Measurements from ENCODE around the gene PIKFYVE. TPM values are rescaled to one million over a fixed set of nuclear protein-coding genes. Genes with fewer than 3 reads are reported as not detected.
"Not testable (repeated sequence)": the region's sequence is repeated elsewhere in the genome, so short reads cannot be mapped to it uniquely, and the experiment has no call there.

The PIKFYVE gene
- total and polyA plus RNA-seq, 10 of the 15 experiments (the other 5 are each of a cell fraction or from before 2014, with no cell fraction given) = 5.2 to 41.7 (median 19.6) TPM

GRCh38 chr2:208256192-208256782 is 9.8 kb upstream of the PIKFYVE start:
- intact Hi-C loops (cut with micrococcal nuclease; ENCODE audit: unreplicated experiment) = no loop called here
- no peak overlapping the region for H2AFZ ChIP-seq (ENCODE audit: control insufficient read depth, low read depth, low read length)
- no peaks in the 10 kb centered on the region; the same call in 1 of the 2 replicates for H3K4me1 ChIP-seq (ENCODE audit: control insufficient read depth, insufficient read depth, low read length)
- ChIA-PET RAD21 (ENCODE audit: unreplicated experiment) (interaction anchor here (0.9 to 6.5 kb wide), 2 partner anchors 11 to 64 kb away, joined by 3 to 35 read pairs; no protein-coding TSS in a partner anchor), CTCF (interaction anchor here (1.0 to 5.6 kb wide), 5 partner anchors 11 to 102 kb away, joined by 3 to 69 read pairs (median 4); partner anchors contain the start of gene PIKFYVE), POLR2A (interaction anchor here (1.5 to 5.1 kb wide), 2 partner anchors 10 to 65 kb away, joined by 3 to 49 read pairs; partner anchors contain the start of gene PIKFYVE), SMC1A (ENCODE audit: uncharacterized antibody, unreplicated experiment) (interaction anchor here (0.6 to 6.7 kb wide), 5 partner anchors 9 to 178 kb away, joined by 3 to 37 read pairs (median 3); partner anchors contain the start of gene PIKFYVE)
- DNase-seq (ENCODE audit: low read depth, low spot score) (no peak), FAIRE-seq (no peak), ATAC-seq (no peak)
- no peaks in the 10 kb centered on the region for H3K9me3 ChIP-seq (replicated peaks; ENCODE audit: control insufficient read depth, insufficient read depth, low read length)
- no TSS peak for BruUV-seq (replicated peaks)
- 71% methylated on average over 10 of the region's 10 CpGs for WGBS (ENCODE audit: insufficient coverage, insufficient replicate concordance, low lambda C conversion rate, missing lambda C conversion rate)
- H3K4me3 ChIP-seq = no peak overlapping the region
- H3K27ac ChIP-seq (ENCODE audit: control insufficient read depth, insufficient read depth) = no peak overlapping the region
- in situ Hi-C loops (cut with MboI) = loop anchor here (10.0 kb wide), 1 partner anchor 631 kb away; the partner anchor contains the start of gene METTL21A
- H3K9ac ChIP-seq (ENCODE audit: control insufficient read depth, insufficient read depth, low read length) = no peak overlapping the region
- no peaks in the 10 kb centered on the region for H3K27me3 ChIP-seq (replicated peaks in 1 of 2; ENCODE audit: control insufficient read depth in 2 of 2, insufficient read depth in 2 of 2, low read length in 1 of 2)
- no peak overlapping the region for H3K4me2 ChIP-seq (ENCODE audit: control insufficient read depth, insufficient read depth)
- peaks cover 0 to 8% of the 10 kb centered on the region in 2 experiments; a peak in 1 of 4 replicates for H3K36me3 ChIP-seq (ENCODE audit: control insufficient read depth in 2 of 2, insufficient read depth in 2 of 2, low read length in 1 of 2)
- TF ChIP-seq MYB (IDR thresholded peaks at IDR 0.05; ENCODE audit: borderline replicate concordance, low read depth, low read length) = no peak
- TF ChIP-seq SMC3 (IDR thresholded peaks at IDR 0.05; ENCODE audit: borderline replicate concordance, low read length) = peak; percentile 38; the same call in 1 of the 2 replicates
- TF ChIP-seq RAD21 (IDR thresholded peaks at IDR 0.05; ENCODE audit: insufficient read depth, low read depth, low read length) = peak; percentile 47
- no peak for TF ChIP-seq BHLHE40 (IDR thresholded peaks at IDR 0.05; ENCODE audit: borderline replicate concordance in 1 of 2, low read depth in 2 of 2, low read length in 1 of 2)
- TF ChIP-seq CTCF (IDR thresholded peaks at IDR 0.05 in 2 of 3, conservative IDR thresholded peaks at IDR 0.05 in 1 of 3; ENCODE audit: control insufficient read depth in 2 of 3, extremely low read depth in 1 of 3, insufficient read depth in 1 of 3, low read depth in 3 of 3, low read length in 3 of 3) = peak; percentile 11 to 44 (median 20); a peak in 3 of 6 replicates
- H3K79me2 ChIP-seq (ENCODE audit: control insufficient read depth, insufficient read depth, low read length) = peaks cover 6% of the 10 kb centered on the region
- no peaks in the 10 kb centered on the region for H4K20me1 ChIP-seq (ENCODE audit: control insufficient read depth, insufficient read depth)

GRCh38 chr2:208256849-208257813 is 8.9 kb upstream of the PIKFYVE start:
- H3K9me3 ChIP-seq (replicated peaks; ENCODE audit: control insufficient read depth, insufficient read depth, low read length); H3K4me2 ChIP-seq (ENCODE audit: control insufficient read depth, insufficient read depth); H3K4me3 ChIP-seq; H3K9ac ChIP-seq (ENCODE audit: control insufficient read depth, insufficient read depth, low read length); intact Hi-C loops (cut with micrococcal nuclease; ENCODE audit: unreplicated experiment); H4K20me1 ChIP-seq (ENCODE audit: control insufficient read depth, insufficient read depth); FAIRE-seq; ATAC-seq; H2AFZ ChIP-seq (ENCODE audit: control insufficient read depth, low read depth, low read length); H3K27me3 ChIP-seq (replicated peaks in 1 of 2; ENCODE audit: control insufficient read depth in 2 of 2, insufficient read depth in 2 of 2, low read length in 1 of 2); BruUV-seq (replicated peaks); H3K27ac ChIP-seq (ENCODE audit: control insufficient read depth, insufficient read depth); POLR2A ChIA-PET; H3K79me2 ChIP-seq (ENCODE audit: control insufficient read depth, insufficient read depth, low read length); H3K36me3 ChIP-seq (ENCODE audit: control insufficient read depth in 2 of 2, insufficient read depth in 2 of 2, low read length in 1 of 2); H3K4me1 ChIP-seq (ENCODE audit: control insufficient read depth, insufficient read depth, low read length); DNase-seq (ENCODE audit: low read depth, low spot score): not testable (repeated sequence)
- ChIA-PET RAD21 (ENCODE audit: unreplicated experiment) (interaction anchor here (0.8 to 6.5 kb wide), 3 partner anchors 9 to 82 kb away, joined by 3 to 35 read pairs (median 4); partner anchors contain the start of gene PIKFYVE), CTCF (interaction anchor here (1.3 to 5.6 kb wide), 6 partner anchors 10 to 82 kb away, joined by 3 to 69 read pairs (median 5); partner anchors contain the start of gene PIKFYVE), SMC1A (ENCODE audit: uncharacterized antibody, unreplicated experiment) (interaction anchor here (0.6 to 6.7 kb wide), 5 partner anchors 8 to 178 kb away, joined by 3 to 37 read pairs (median 3); partner anchors contain the start of gene PIKFYVE)
- in situ Hi-C loops (cut with MboI) = loop anchor here (10.0 kb wide), 1 partner anchor 632 kb away; the partner anchor contains the start of gene METTL21A
- WGBS (ENCODE audit: insufficient coverage, insufficient replicate concordance, low lambda C conversion rate, missing lambda C conversion rate) = 78% methylated on average over 12 of the region's 12 CpGs

Data from GM12878 (cell line).